HG03103 (cell line): Measurements from ENCODE around the gene MDM1.
A peak's percentile ranks its signal among the peaks of the same experiment; 100 is the strongest.

Experiments
- ATAC-seq: cut with Tn5 transposase; IDR thresholded peaks from one replicate; pipeline ENCODE4 v1.9.1; 2021; ENCODE audit warnings: low read depth; ENCODE audit not compliant: unreplicated experiment

Gene MDM1

GRCh38 chr12:68356986-68357385, 24.8 kb upstream of the MDM1 start:
- ATAC-seq = no peak

GRCh38 chr12:68356060-68356695, 24.0 kb upstream of the MDM1 start:
- no peak for ATAC-seq

- no peak for ATAC-seq
Observed at GRCh38 chr12:68354977-68355541, 22.9 kb upstream of the MDM1 start.

- no peak for ATAC-seq
Observed at GRCh38 chr12:68352067-68352466, 19.9 kb upstream of the MDM1 start.

GRCh38 chr12:68350753-68351152, 18.6 kb upstream of the MDM1 start:
- ATAC-seq = no peak

GRCh38 chr12:68349921-68350606, 17.9 kb upstream of the MDM1 start:
- no peak for ATAC-seq

- no peak for ATAC-seq
Observed at GRCh38 chr12:68349220-68349621, 17.1 kb upstream of the MDM1 start.

GRCh38 chr12:68348419-68348818, 16.3 kb upstream of the MDM1 start:
- ATAC-seq = no peak

GRCh38 chr12:68345763-68346162, 13.6 kb upstream of the MDM1 start:
- ATAC-seq = no peak

GRCh38 chr12:68344126-68344525, 12.0 kb upstream of the MDM1 start:
- ATAC-seq = no peak

- no peak for ATAC-seq
Observed at GRCh38 chr12:68342966-68343365, 10.8 kb upstream of the MDM1 start.

GRCh38 chr12:68341822-68342221, 9.7 kb upstream of the MDM1 start:
- no peak for ATAC-seq

- ATAC-seq = no peak
Observed at GRCh38 chr12:68340404-68341270, 8.5 kb upstream of the MDM1 start.

GRCh38 chr12:68336889-68337303, 4.7 kb upstream of the MDM1 start:
- no peak for ATAC-seq

GRCh38 chr12:68335462-68335861, 3.3 kb upstream of the MDM1 start:
- no peak for ATAC-seq

GRCh38 chr12:68334132-68334531, 2.0 kb upstream of the MDM1 start:
- no peak for ATAC-seq

- no peak for ATAC-seq
Observed at GRCh38 chr12:68332728-68333630, 817 bp upstream of the MDM1 start.

- ATAC-seq = peak; percentile 1
Observed at GRCh38 chr12:68331500-68331868, 678 bp downstream of the MDM1 start.

- no peak for ATAC-seq
Observed at GRCh38 chr12:68327896-68328295, 4.3 kb downstream of the MDM1 start.

GRCh38 chr12:68326716-68327115, 5.4 kb downstream of the MDM1 start:
- no peak for ATAC-seq
